MM.1S (cell line): ENCODE results near the gene PSPH.
"Not testable (repeated sequence)": the region's sequence is repeated elsewhere in the genome, so short reads cannot be mapped to it uniquely, and the experiment has no call there.

Source experiments
- DNase-seq: peaks from one replicate; pipeline ENCODE4 v3.0.0-alpha.2; 2015
- H2AFZ ChIP-seq: fragments of 300-600 bp; sonication (generic); 2 replicates; pipeline ENCODE4 v1.6.0; 2016; ENCODE audit warnings: antibody characterized with exemption, low read length
- H3F3A ChIP-seq: fragments of 300-600 bp; sonication (generic); 2 replicates; pipeline ENCODE4 v1.6.1; 2016; ENCODE audit warnings: mild to moderate bottlenecking, antibody characterized with exemption, low read length, moderate library complexity, mixed read lengths; ENCODE audit not compliant: insufficient read depth
- H3K27ac ChIP-seq: fragments of 300-600 bp; sonication (generic); 2 replicates; pipeline ENCODE4 v1.5.1; 2016; ENCODE audit warnings: mild to moderate bottlenecking, low read length
- H3K27me3 ChIP-seq: fragments of 300-600 bp; sonication (generic); replicated peaks from 2 replicates; pipeline ENCODE4 v1.6.0; 2016; ENCODE audit warnings: low read length; ENCODE audit not compliant: insufficient read depth
- H3K36me3 ChIP-seq: fragments of 300-600 bp; sonication (generic); replicated peaks from 2 replicates; pipeline ENCODE4 v1.6.1; 2016; ENCODE audit warnings: mild to moderate bottlenecking, low read length, mixed read lengths; ENCODE audit not compliant: insufficient read depth
- H3K4me1 ChIP-seq: fragments of 300-600 bp; sonication (generic); 2 replicates; pipeline ENCODE4 v1.6.1; 2016; ENCODE audit warnings: low read length, mixed read lengths
- H3K4me2 ChIP-seq: fragments of 300-600 bp; sonication (generic); 2 replicates; pipeline ENCODE4 v1.6.0; 2016; ENCODE audit warnings: low read depth, low read length
- H3K4me3 ChIP-seq: fragments of 300-600 bp; sonication (generic); 2 replicates; pipeline ENCODE4 v1.5.1; 2016; ENCODE audit warnings: low read length, mixed read lengths
- H3K79me2 ChIP-seq: fragments of 300-600 bp; sonication (generic); 2 replicates; pipeline ENCODE4 v1.6.1; 2016; ENCODE audit warnings: mixed run types, low read length, mixed read lengths
- H3K9ac ChIP-seq: fragments of 300-600 bp; sonication (generic); 2 replicates; pipeline ENCODE4 v1.6.1; 2016; ENCODE audit warnings: low read length, mixed read lengths
- H3K9me2 ChIP-seq: fragments of 300-600 bp; sonication (generic); replicated peaks from 2 replicates; pipeline ENCODE4 v1.6.1; 2016; ENCODE audit warnings: mild to moderate bottlenecking, low read length, mixed read lengths; ENCODE audit not compliant: insufficient read depth
- H3K9me3 ChIP-seq: fragments of 300-600 bp; sonication (generic); replicated peaks from 2 replicates; pipeline ENCODE4 v1.6.1; 2016; ENCODE audit warnings: mild to moderate bottlenecking, low read length, mixed read lengths; ENCODE audit not compliant: insufficient read depth
- H4K20me1 ChIP-seq: fragments of 300-600 bp; sonication (generic); 2 replicates; pipeline ENCODE4 v1.6.1; 2016; ENCODE audit warnings: mild to moderate bottlenecking, low read length, moderate library complexity, mixed read lengths; ENCODE audit not compliant: insufficient read depth
- CTCF ChIP-seq: fragments of 300-600 bp; sonication (generic); IDR thresholded peaks from 2 replicates; pipeline ENCODE4 v1.5.1; 2016; ENCODE audit warnings: antibody characterized with exemption, low read length, mixed read lengths
- EZH2 ChIP-seq: fragments of 300-600 bp; sonication (generic); optimal IDR thresholded peaks from 2 replicates; pipeline ENCODE3; 2017; ENCODE audit warnings: low read depth, mild to moderate bottlenecking, antibody characterized with exemption, low read length, mixed read lengths
- EZH2phosphoT487 ChIP-seq: fragments of 300-600 bp; sonication (generic); IDR thresholded peaks from 2 replicates; pipeline ENCODE4 v1.6.1; 2018; ENCODE audit warnings: antibody characterized with exemption, low read length

The PSPH gene

DNA sequence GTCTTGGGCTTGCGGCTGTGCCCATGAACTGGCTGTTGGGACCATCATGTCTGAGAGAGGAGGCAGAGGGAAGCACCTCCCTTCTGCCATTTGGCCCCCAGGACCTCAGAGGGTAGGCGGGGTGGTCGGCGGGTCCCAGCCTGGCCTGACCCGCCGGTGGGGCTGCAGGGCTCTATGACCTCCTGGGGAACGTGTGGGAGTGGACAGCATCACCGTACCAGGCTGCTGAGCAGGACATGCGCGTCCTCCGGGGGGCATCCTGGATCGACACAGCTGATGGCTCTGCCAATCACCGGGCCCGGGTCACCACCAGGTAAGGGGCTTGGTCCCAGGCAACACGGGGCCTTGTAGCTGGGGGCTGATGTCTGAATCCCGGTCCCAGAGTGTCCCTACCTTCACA is 27.0 kb upstream of the PSPH start:
- Histone ChIP-seq H4K20me1 (no peaks in the 10 kb centered on the region), H3K4me3 (no peak overlapping the region), H3K9me2 (no peaks in the 10 kb centered on the region), H3K27me3 (no peaks in the 10 kb centered on the region), H3F3A (no peaks in the 10 kb centered on the region), H3K9ac (no peak overlapping the region), H3K36me3 (no peaks in the 10 kb centered on the region), H3K9me3 (no peaks in the 10 kb centered on the region), H3K79me2 (no peaks in the 10 kb centered on the region), H2AFZ (no peak overlapping the region), H3K4me1 (no peaks in the 10 kb centered on the region), H3K4me2 (no peak overlapping the region), H3K27ac (no peak overlapping the region)
- TF ChIP-seq EZH2phosphoT487 (no peak), EZH2 (no peak), CTCF (no peak)
- no peak for DNase-seq

DNA sequence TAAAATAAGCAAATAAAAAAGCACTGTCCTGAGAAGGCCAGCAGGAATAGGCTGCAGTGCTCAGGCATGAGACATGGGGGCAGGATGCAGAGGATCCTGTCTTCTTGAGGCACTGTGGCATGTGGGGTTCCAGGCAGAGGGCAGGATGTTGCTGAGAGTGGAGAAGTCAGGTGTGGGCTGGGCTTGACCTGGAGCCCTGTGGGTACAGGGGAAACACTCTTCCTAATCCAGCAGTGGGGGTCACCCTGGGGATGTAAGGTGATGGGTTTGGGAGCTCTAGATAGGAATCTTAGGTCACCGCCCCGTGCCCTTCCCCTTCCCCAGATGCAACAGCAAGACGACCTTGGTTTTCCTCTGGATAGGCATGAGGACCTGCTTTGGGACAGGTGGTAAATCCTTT is 26.4 kb upstream of the PSPH start:
- Histone ChIP-seq H3F3A (no peaks in the 10 kb centered on the region), H3K9me2 (no peaks in the 10 kb centered on the region), H3K9me3 (no peaks in the 10 kb centered on the region), H4K20me1 (no peaks in the 10 kb centered on the region), H2AFZ (no peak overlapping the region), H3K4me3 (no peak overlapping the region), H3K4me2 (no peak overlapping the region), H3K9ac (no peak overlapping the region), H3K4me1 (no peaks in the 10 kb centered on the region), H3K27ac (no peak overlapping the region), H3K36me3 (no peaks in the 10 kb centered on the region), H3K79me2 (no peaks in the 10 kb centered on the region), H3K27me3 (no peaks in the 10 kb centered on the region)
- DNase-seq, result no peak
- TF ChIP-seq CTCF, result no peak
- TF ChIP-seq EZH2, result no peak
- no peak for TF ChIP-seq EZH2phosphoT487

GRCh38 chr7:56074371-56074791 is 23.1 kb upstream of the PSPH start:
- H4K20me1 ChIP-seq, result no peaks in the 10 kb centered on the region
- H2AFZ ChIP-seq, result no peak overlapping the region
- TF ChIP-seq EZH2phosphoT487 (no peak), EZH2 (no peak), CTCF (peak; percentile 90)
- H3K9ac ChIP-seq, result no peak overlapping the region
- H3K79me2 ChIP-seq, result no peaks in the 10 kb centered on the region
- H3K27me3 ChIP-seq, result no peaks in the 10 kb centered on the region
- DNase-seq, result peak; percentile 62
- no peaks in the 10 kb centered on the region; the same call in 1 of the 2 replicates for H3K36me3 ChIP-seq
- no peaks in the 10 kb centered on the region for H3K9me2 ChIP-seq
- H3K27ac ChIP-seq, result no peak overlapping the region
- H3F3A ChIP-seq, result no peaks in the 10 kb centered on the region
- no peak overlapping the region for H3K4me3 ChIP-seq
- H3K9me3 ChIP-seq, result no peaks in the 10 kb centered on the region
- no peak overlapping the region for H3K4me2 ChIP-seq
- H3K4me1 ChIP-seq, result no peaks in the 10 kb centered on the region

DNA sequence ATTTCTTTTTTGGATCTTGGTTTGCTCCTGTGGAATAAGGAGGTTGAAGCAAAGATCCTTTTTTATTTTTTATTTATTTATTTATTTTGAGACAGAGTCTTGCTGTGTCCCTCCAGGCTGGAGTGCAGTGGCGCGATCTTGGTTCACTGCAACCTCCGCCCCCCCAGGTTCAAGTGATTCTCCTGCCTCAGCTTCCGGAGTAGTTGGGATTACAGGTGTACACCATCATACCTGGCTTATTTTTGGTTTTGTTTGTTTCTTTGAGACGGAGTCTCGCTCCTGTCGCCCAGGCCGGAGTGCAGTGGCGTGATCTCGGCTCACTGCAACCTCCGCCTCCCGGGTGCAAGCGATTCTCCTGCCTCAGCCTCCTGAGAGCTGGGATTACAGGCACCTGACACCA is 15.1 kb upstream of the PSPH start:
- H2AFZ ChIP-seq, H3K27ac ChIP-seq, H3K9me2 ChIP-seq, H3K4me3 ChIP-seq, H3K27me3 ChIP-seq, H4K20me1 ChIP-seq, H3K9ac ChIP-seq, H3K79me2 ChIP-seq, H3K4me2 ChIP-seq, DNase-seq, H3K9me3 ChIP-seq: not testable (repeated sequence)
- Histone ChIP-seq H3F3A (peaks cover 27% of the 10 kb centered on the region), H3K4me1 (peaks cover 11% of the 10 kb centered on the region), H3K36me3 (peaks cover 12% of the 10 kb centered on the region; the same call in 1 of the 2 replicates)
